ENCODE data around the gene SEPHS2. TPM values are rescaled to one million over a fixed set of nuclear protein-coding genes. Genes with fewer than 3 reads are reported as not detected.
"Not testable (repeated sequence)": the region's sequence is repeated elsewhere in the genome, so short reads cannot be mapped to it uniquely, and the experiment has no call there.

SEPHS2 gene
- total RNA-seq, 4 donors from 2014 or later: 21.6 to 36.1 (median 25.2) TPM

- H3K4me1 ChIP-seq: no peaks in the 10 kb centered on the region
- no peaks in the 10 kb centered on the region for H3K36me3 ChIP-seq
- H3K27me3 ChIP-seq: peaks cover 15% of the 10 kb centered on the region
- TF ChIP-seq POLR2A (IDR thresholded peaks at IDR 0.05): no peak
- TF ChIP-seq CTCF (IDR thresholded peaks at IDR 0.05): no peak
- no peak for TF ChIP-seq EP300 (IDR thresholded peaks at IDR 0.05)
- no peak for TF ChIP-seq POLR2AphosphoS5 (IDR thresholded peaks at IDR 0.05)
- ATAC-seq: no peak
- H3K9me3 ChIP-seq: no peaks in the 10 kb centered on the region
- H3K27ac ChIP-seq: no peak overlapping the region
- WGBS, 2 donors (ENCODE audit: low coverage in 1 of 2): 81 to 91% methylated on average over 3 to 5 of the region's 5 CpGs
- no peak overlapping the region for H3K4me3 ChIP-seq
Observed at GRCh38 chr16:30481381-30481780, 35.7 kb upstream of the SEPHS2 start.

- no peak for ATAC-seq
- Histone ChIP-seq H3K27ac (no peak overlapping the region), H3K4me1 (no peaks in the 10 kb centered on the region), H3K36me3 (no peaks in the 10 kb centered on the region), H3K4me3 (no peak overlapping the region), H3K9me3 (no peaks in the 10 kb centered on the region), H3K27me3 (peaks cover 35% of the 10 kb centered on the region)
- 80 to 83% methylated on average over 6 to 8 of the region's 12 CpGs for WGBS, 2 donors (ENCODE audit: low coverage in 1 of 2)
- TF ChIP-seq EP300 (IDR thresholded peaks at IDR 0.05): no peak
- no peak for TF ChIP-seq CTCF (IDR thresholded peaks at IDR 0.05)
- no peak for TF ChIP-seq POLR2A (IDR thresholded peaks at IDR 0.05)
Observed at GRCh38 chr16:30478766-30479478, 33.2 kb upstream of the SEPHS2 start.

- 82 to 83% methylated on average over 2 to 3 of the region's 3 CpGs for WGBS, 2 donors (ENCODE audit: low coverage in 1 of 2)
- not testable (repeated sequence) for H3K4me1 ChIP-seq, H3K9me3 ChIP-seq, ATAC-seq, H3K27ac ChIP-seq, H3K36me3 ChIP-seq, H3K4me3 ChIP-seq
- H3K27me3 ChIP-seq: peaks cover 47% of the 10 kb centered on the region
Observed at GRCh38 chr16:30477773-30478172, 32.1 kb upstream of the SEPHS2 start.

GRCh38 chr16:30476991-30477390 lies 31.3 kb upstream of the SEPHS2 start:
- H3K27me3 ChIP-seq: peaks cover 54% of the 10 kb centered on the region
- H3K27ac ChIP-seq: no peak overlapping the region
- H3K36me3 ChIP-seq: no peaks in the 10 kb centered on the region
- TF ChIP-seq POLR2A (IDR thresholded peaks at IDR 0.05) (no peak), EP300 (IDR thresholded peaks at IDR 0.05) (no peak), POLR2AphosphoS5 (IDR thresholded peaks at IDR 0.05) (no peak), CTCF (IDR thresholded peaks at IDR 0.05) (no peak)
- ATAC-seq: no peak
- 44 to 50% methylated on average over 2 of the region's 3 CpGs for WGBS, 2 donors (ENCODE audit: low coverage in 1 of 2)
- no peaks in the 10 kb centered on the region for H3K4me1 ChIP-seq
- H3K4me3 ChIP-seq: no peak overlapping the region
- H3K9me3 ChIP-seq: no peaks in the 10 kb centered on the region

GRCh38 chr16:30474684-30475083 lies 29.0 kb upstream of the SEPHS2 start:
- TF ChIP-seq EP300 (IDR thresholded peaks at IDR 0.05): no peak
- no peak for TF ChIP-seq CTCF (IDR thresholded peaks at IDR 0.05)
- TF ChIP-seq POLR2AphosphoS5 (IDR thresholded peaks at IDR 0.05): no peak
- no peak for TF ChIP-seq POLR2A (IDR thresholded peaks at IDR 0.05)
- Histone ChIP-seq H3K27ac (no peak overlapping the region), H3K27me3 (peaks cover 58% of the 10 kb centered on the region), H3K9me3 (no peaks in the 10 kb centered on the region), H3K4me3 (no peak overlapping the region), H3K36me3 (no peaks in the 10 kb centered on the region), H3K4me1 (no peaks in the 10 kb centered on the region)
- 57 to 78% methylated on average over 6 of the region's 7 CpGs for WGBS, 2 donors (ENCODE audit: low coverage in 1 of 2)
- ATAC-seq: no peak

Measured in gastroesophageal sphincter (tissue), 4 donors.